Measurements from ENCODE around the gene SERPINE1. TPM values are rescaled to one million over a fixed set of nuclear protein-coding genes. Genes with fewer than 3 reads are reported as not detected.

The SERPINE1 gene
- total RNA-seq, 1 donor, result 921 TPM

DNA sequence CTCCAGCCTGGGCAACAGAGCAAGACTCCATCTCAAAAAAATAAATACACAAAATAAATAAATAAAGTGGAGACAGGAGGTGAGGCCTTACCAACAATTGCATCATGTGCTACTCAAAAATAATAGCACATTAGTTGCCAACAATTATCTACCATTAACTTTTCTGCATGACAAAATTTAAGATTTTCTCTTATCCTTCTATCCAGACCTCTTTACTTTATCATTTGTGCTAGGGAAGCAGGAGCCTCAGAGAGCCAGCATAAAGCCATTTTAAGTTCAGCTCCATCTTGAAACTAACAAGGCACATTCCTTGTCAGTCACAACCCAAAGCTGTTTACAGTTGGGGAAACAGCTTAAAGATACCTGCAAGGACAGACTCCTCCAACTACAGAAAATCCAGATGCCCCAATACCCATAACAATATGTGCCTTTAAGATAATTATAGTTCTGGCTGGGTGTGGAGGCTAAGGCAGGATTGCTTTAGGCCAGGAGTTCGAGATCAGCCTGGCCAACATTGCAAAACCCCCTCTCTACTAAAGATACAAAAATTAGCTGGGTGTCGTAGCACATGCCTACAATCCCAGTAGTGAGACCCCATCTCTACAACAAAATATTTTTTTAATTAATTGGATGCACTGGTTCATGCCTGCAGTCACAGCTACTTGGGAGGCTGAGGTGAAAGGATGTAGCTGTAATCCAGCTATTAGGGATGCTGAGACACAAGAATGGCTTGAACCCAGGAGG lies 25.2 kb downstream of the SERPINE1 start:
- H3K4me3 ChIP-seq (ENCODE audit: low read depth, low read length), result no peak overlapping the region
- no peak for DNase-seq (ENCODE audit: low read depth)
- TF ChIP-seq, protein P1, sequence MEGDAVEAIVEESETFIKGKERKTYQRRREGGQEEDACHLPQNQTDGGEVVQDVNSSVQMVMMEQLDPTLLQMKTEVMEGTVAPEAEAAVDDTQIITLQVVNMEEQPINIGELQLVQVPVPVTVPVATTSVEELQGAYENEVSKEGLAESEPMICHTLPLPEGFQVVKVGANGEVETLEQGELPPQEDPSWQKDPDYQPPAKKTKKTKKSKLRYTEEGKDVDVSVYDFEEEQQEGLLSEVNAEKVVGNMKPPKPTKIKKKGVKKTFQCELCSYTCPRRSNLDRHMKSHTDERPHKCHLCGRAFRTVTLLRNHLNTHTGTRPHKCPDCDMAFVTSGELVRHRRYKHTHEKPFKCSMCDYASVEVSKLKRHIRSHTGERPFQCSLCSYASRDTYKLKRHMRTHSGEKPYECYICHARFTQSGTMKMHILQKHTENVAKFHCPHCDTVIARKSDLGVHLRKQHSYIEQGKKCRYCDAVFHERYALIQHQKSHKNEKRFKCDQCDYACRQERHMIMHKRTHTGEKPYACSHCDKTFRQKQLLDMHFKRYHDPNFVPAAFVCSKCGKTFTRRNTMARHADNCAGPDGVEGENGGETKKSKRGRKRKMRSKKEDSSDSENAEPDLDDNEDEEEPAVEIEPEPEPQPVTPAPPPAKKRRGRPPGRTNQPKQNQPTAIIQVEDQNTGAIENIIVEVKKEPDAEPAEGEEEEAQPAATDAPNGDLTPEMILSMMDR (IDR thresholded peaks at IDR 0.05; ENCODE audit: insufficient read depth, low read depth, low read length), result no peak

DNA sequence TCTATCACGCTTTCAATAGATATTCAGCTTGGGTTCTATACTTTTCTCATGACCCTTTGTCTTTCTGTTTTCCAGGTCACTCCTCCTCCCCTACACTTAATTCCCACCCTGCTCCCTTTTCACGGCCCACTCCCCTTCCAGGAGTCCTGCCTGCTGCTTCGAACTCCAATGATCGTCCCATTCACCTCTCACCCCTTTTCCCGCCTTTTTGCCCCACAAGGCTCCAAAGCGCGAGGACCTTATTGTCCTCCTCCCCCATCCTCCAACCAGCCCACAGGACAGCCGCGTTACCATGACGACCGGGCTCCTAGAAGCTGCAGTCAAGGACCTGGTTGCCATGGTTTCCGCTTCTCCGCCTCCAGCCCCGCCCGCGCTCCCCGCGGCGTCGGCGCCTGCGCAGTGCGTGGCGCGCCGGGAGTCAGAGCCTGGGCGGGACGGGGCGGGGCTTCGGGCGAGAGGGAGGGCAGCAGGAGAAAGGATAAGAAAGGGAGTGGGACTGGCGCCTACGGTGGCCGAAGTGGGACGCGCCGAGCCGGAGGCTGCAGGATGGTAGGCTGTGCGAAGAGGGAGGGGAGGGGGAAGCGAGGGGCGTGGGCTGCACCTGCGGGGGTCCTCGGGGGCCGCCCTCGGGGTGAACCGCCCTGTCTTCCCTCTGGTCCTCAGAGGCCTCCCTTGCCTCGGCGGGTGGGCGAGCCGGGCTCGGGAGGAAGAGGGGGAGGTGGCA lies 27.2 kb downstream of the SERPINE1 start, which contains the start of gene AP1S1:
TSS of gene AP1S1 (plus strand) at position 508 of the 724 bp plus-strand sequence. CDS start at position 547, 39 bp downstream.
- peak within 1 kb of the TSS; percentile 85 for H3K4me3 ChIP-seq (ENCODE audit: low read depth, low read length)
- TF ChIP-seq, protein P1 (IDR thresholded peaks at IDR 0.05; ENCODE audit: insufficient read depth, low read depth, low read length), result no peak
- peak; percentile 94 for DNase-seq (ENCODE audit: low read depth)

DNA sequence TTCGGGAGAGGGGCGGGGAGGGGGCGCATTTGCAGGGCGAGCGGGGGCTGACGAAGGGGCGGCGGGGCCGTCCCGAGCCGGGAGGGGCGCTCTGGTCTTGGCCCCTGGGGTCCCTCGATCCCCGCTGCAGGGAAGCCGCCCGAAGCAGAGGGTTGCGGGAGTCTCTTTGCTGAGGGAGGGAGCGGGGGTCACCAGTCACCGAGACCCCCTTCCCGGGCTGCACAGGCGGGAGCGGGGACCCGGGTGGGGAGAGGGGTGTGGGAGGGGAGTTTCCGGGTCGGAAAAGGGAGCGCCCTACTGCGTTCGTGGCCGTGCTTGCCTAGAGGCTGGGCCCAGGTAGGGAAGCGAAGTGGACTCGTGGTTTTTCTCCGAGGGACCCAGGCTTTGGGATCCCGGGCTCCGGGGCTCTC lies 27.8 kb downstream of the SERPINE1 start:
- H3K4me3 ChIP-seq (ENCODE audit: low read depth, low read length), result peak overlapping the region; percentile 85
- no peak for DNase-seq (ENCODE audit: low read depth)
- TF ChIP-seq, protein P1 (IDR thresholded peaks at IDR 0.05; ENCODE audit: insufficient read depth, low read depth, low read length), result no peak

GRCh38 chr7:101155303-101155702 lies 28.4 kb downstream of the SERPINE1 start:
- DNase-seq (ENCODE audit: low read depth), result no peak
- peak overlapping the region; percentile 85 for H3K4me3 ChIP-seq (ENCODE audit: low read depth, low read length)
- TF ChIP-seq, protein P1 (IDR thresholded peaks at IDR 0.05; ENCODE audit: insufficient read depth, low read depth, low read length), result no peak

DNA sequence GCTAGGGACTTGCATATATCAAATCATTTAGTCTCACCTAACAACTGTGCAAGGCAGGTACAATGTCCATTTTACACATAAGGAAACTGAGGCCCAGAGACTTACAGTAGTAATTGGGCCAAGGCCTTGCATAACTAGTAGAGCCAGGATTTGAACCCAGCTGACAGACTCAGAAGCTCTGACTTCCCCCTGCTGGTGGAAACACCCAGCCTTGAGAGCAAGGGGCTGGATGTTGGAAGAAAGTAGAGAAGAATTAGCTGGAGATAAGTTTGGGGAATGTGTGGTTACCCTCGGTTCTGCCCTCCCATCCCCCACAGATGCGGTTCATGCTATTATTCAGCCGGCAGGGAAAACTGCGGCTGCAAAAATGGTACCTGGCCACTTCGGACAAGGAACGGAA lies 29.4 kb downstream of the SERPINE1 start:
- H3K4me3 ChIP-seq (ENCODE audit: low read depth, low read length), result no peak overlapping the region
- DNase-seq (ENCODE audit: low read depth), result no peak
- TF ChIP-seq, protein P1 (IDR thresholded peaks at IDR 0.05; ENCODE audit: insufficient read depth, low read depth, low read length), result peak; percentile 31

DNA sequence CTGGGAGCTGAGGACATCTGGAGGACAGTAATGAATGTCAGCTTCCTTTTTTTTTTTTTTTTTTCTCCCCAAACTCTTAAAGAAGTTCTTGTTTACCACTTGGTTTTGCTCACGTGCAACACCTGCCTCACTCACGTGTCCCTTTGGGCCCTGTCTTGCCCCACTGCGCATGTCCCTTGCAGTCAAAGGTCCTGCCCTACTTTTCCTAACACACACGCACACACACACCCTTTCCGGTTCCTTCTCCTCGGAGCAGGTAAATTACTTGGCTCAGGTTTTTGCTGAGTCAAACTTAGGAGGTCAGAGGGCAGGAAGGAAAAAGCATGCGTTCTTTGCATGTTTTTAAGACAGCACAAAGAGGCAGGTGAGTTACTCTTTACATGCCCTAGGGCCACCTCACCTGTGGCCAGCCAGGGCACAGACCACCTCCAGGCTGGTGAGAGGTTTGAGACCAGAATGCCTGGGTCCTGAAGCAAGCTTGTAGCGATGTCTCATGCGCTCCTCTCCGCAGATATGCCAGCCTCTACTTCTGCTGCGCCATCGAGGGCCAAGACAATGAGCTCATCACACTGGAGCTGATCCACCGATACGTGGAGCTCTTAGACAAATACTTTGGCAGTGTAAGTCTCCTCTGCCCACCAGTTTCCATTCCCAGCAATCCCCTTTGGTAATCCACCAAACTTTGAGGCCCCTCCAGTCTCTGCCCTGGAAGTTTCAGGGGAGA lies 30.1 kb downstream of the SERPINE1 start:
- DNase-seq (ENCODE audit: low read depth), result no peak
- TF ChIP-seq, protein P1 (IDR thresholded peaks at IDR 0.05; ENCODE audit: insufficient read depth, low read depth, low read length), result no peak

More for the DNA sequence above, 30.1 kb downstream of the SERPINE1 start:
- H3K4me3 ChIP-seq (ENCODE audit: low read depth, low read length), result no peak overlapping the region

Measured in fibroblast of villous mesenchyme (primary cell).